Activated CD4-positive, alpha-beta T cell treated with anti-CD3 and anti-CD28 coated beads for 36 hours (primary cell): Measurements from ENCODE around the gene UCP2. TPM values are rescaled to one million over a fixed set of nuclear protein-coding genes. Genes with fewer than 3 reads are reported as not detected.
"Not testable (repeated sequence)": the region's sequence is repeated elsewhere in the genome, so short reads cannot be mapped to it uniquely, and the experiment has no call there.

ENCODE experiments used
- ATAC-seq: fragments of 200-7000 bp; cut with Tn5 transposase; one replicate; pipeline ENCODE4 v1.10.0; 2021; ENCODE audit warnings: mild to moderate bottlenecking, moderate library complexity
- CTCF ChIA-PET: fragments of 350-600 bp; sonication (Branson Sonifier 250); formaldehyde crosslinking; loops from one replicate; lab custom pipeline; 2021; ENCODE audit warnings: antibody characterized with exemption; lab: Charles Lee
- POLR2A ChIA-PET: fragments of 350-600 bp; sonication (Branson Sonifier 250); formaldehyde crosslinking; loops from one replicate; lab custom pipeline; 2021; ENCODE audit warnings: antibody characterized with exemption, inconsistent platforms; lab: Charles Lee
- DNase-seq: peaks from one replicate; pipeline ENCODE4 v3.0.0-alpha.2; 2020
- H3K27ac Mint-ChIP-seq: one replicate; pipeline ENCODE4 v1.8.0; 2021; ENCODE audit warnings: mixed read lengths
- H3K27me3 Mint-ChIP-seq: one replicate; pipeline ENCODE4 v1.8.0; 2021; ENCODE audit warnings: mixed read lengths
- H3K36me3 Mint-ChIP-seq: one replicate; pipeline ENCODE4 v1.8.0; 2021; ENCODE audit warnings: low read depth, mixed read lengths
- H3K4me1 Mint-ChIP-seq: one replicate; pipeline ENCODE4 v1.8.0; 2021; ENCODE audit warnings: mixed read lengths
- H3K4me3 Mint-ChIP-seq: one replicate; pipeline ENCODE4 v1.8.0; 2021; ENCODE audit warnings: mild to moderate bottlenecking, moderate library complexity, mixed read lengths
- H3K9me3 Mint-ChIP-seq: one replicate; pipeline ENCODE4 v1.8.0; 2021; ENCODE audit warnings: low read depth, mixed read lengths
- intact Hi-C, 2 experiments: fragments of 100-400 bp; cut with DNase I in 1 of 2; cut with micrococcal nuclease in 1 of 2; formaldehyde crosslinking; loops; one replicate each; pipeline versions ENCODE4 v1.14.2 to v1.15.1; 2022 to 2024; cut with DNase I, micrococcal nuclease
- total RNA-seq, 2 experiments: library from RNA; stranded (reverse); gene quantifications; one replicate each; pipeline ENCODE4 v1.2.3, GENCODE V29; 2021

The UCP2 gene
- total RNA-seq, 2 experiments from 2014 or later, result 259 to 261 TPM

DNA sequence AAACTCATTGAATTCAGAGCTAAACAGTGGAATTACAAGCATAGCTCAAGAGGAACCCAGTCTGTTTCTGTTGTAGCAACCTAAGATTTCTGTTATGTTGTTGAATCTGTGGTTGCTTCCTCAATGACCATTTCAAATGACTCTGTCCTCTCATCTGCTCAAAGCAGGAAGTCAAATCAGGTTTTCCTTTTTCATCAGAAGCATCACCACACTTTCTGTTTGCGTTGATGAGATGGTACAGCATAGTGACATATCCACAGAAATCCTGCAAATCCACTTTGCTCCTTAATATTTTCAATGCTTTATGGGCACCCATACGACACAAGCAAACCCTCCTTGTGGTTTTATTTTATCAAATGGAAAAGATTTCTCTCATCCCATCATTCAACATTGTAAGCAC, 12.6 kb upstream of the UCP2 start:
- Mint-ChIP-seq H3K27me3 (no peaks in the 10 kb centered on the region), H3K36me3 (no peaks in the 10 kb centered on the region), H3K4me3 (peak overlapping the region; percentile 37), H3K27ac (peak overlapping the region; percentile 92), H3K4me1 (peaks cover 72% of the 10 kb centered on the region), H3K9me3 (no peaks in the 10 kb centered on the region)
- ChIA-PET POLR2A (interaction anchor here (0.6 to 3.9 kb wide), 13 partner anchors 9 to 176 kb away, joined by 3 to 66 read pairs (median 8); partner anchors contain the start of genes C2CD3, PPME1, UCP2 and UCP3), CTCF (interaction anchor here (1.0 to 2.1 kb wide), 11 partner anchors 9 to 189 kb away, joined by 3 to 13 read pairs (median 5); partner anchors contain the start of gene UCP2)
- intact Hi-C loops, result loop anchor here (1.0 kb wide), 5 partner anchors 12 to 498 kb away; partner anchors contain the start of gene LIPT2 (in 1 of the 2)
- peak; percentile 80 for ATAC-seq
- DNase-seq, result no peak

DNA sequence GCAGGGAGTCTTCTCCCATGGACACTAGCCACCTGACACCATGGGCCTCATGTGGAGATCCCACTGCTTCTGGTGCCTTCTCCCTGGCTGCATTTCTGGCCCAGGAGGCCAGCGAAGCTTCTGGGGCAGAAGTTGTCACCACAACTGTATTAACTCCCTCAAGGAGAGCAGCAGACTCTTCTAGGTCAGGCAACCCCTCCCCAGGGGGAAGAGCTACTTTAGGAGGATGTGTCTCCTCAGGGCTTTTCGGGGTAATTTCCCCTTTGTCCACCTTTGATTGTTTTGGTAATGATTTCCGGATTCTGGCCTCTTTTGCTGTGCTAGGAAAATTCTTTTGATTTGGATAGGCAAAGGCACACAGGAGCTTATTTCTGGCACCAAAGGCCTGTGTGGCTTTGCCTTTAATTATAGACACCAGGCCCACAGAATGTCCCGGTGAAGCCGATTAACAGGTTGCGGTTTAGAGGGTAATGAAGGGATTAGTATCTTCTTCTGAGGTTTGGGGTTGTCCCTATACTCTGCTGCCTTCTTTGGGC, 8.9 kb upstream of the UCP2 start:
- Mint-ChIP-seq H3K4me3 (no peak overlapping the region), H3K27ac (no peak overlapping the region), H3K4me1 (peaks cover 45% of the 10 kb centered on the region), H3K27me3 (no peaks in the 10 kb centered on the region), H3K36me3 (no peaks in the 10 kb centered on the region), H3K9me3 (no peaks in the 10 kb centered on the region)
- ATAC-seq (no peak), DNase-seq (no peak)
- CTCF ChIA-PET, result interaction anchor here (0.6 to 0.7 kb wide), 3 partner anchors 9 to 19 kb away, joined by 3 read pairs; no protein-coding TSS in a partner anchor
- intact Hi-C loops, result no loop called here
- POLR2A ChIA-PET, result no interaction called here

- Mint-ChIP-seq H3K27me3 (no peaks in the 10 kb centered on the region), H3K27ac (peak overlapping the region; percentile 42), H3K4me1 (peaks cover 41% of the 10 kb centered on the region), H3K36me3 (no peaks in the 10 kb centered on the region), H3K9me3 (no peaks in the 10 kb centered on the region), H3K4me3 (no peak overlapping the region)
- ATAC-seq, result no peak
- intact Hi-C loops, result no loop called here
- ChIA-PET CTCF (interaction anchor here (0.9 to 1.2 kb wide), 3 partner anchors 14 to 79 kb away, joined by 3 to 5 read pairs (median 4); no protein-coding TSS in a partner anchor), POLR2A (no interaction called here)
- no peak for DNase-seq
These were observed 8.1 kb upstream of the UCP2 start for GRCh38 chr11:73990730-73991129.

- no peak for DNase-seq
- CTCF ChIA-PET, result no interaction called here
- Mint-ChIP-seq H3K27me3 (no peaks in the 10 kb centered on the region), H3K4me1 (peaks cover 40% of the 10 kb centered on the region), H3K9me3 (no peaks in the 10 kb centered on the region), H3K27ac (no peak overlapping the region), H3K36me3 (no peaks in the 10 kb centered on the region), H3K4me3 (no peak overlapping the region)
- POLR2A ChIA-PET, result no interaction called here
- ATAC-seq, result no peak
- intact Hi-C loops, result loop anchor here in 1 of 2 experiments (10.0 kb wide), 1 partner anchor 756 kb away; the partner anchor contains the start of gene RNF169
These were observed 6.5 kb upstream of the UCP2 start for GRCh38 chr11:73989156-73989555.

GRCh38 chr11:73988227-73988626, 5.6 kb upstream of the UCP2 start:
- POLR2A ChIA-PET, result no interaction called here
- Mint-ChIP-seq H3K36me3 (no peaks in the 10 kb centered on the region), H3K27me3 (no peaks in the 10 kb centered on the region), H3K4me3 (no peak overlapping the region), H3K9me3 (no peaks in the 10 kb centered on the region), H3K27ac (no peak overlapping the region), H3K4me1 (peaks cover 48% of the 10 kb centered on the region)
- CTCF ChIA-PET, result no interaction called here
- DNase-seq (no peak), ATAC-seq (no peak)
- intact Hi-C loops, result loop anchor here in 1 of 2 experiments (10.0 kb wide), 1 partner anchor 757 kb away; the partner anchor contains the start of gene RNF169

GRCh38 chr11:73985661-73986060, 3.0 kb upstream of the UCP2 start:
- Mint-ChIP-seq H3K4me1 (peaks cover 36% of the 10 kb centered on the region), H3K36me3 (peaks cover 18% of the 10 kb centered on the region)
- CTCF ChIA-PET, result interaction anchor here (0.7 kb wide), 1 partner anchor 22 kb away, joined by 3 read pairs; no protein-coding TSS in a partner anchor
- not testable (repeated sequence) for ATAC-seq, DNase-seq, H3K27ac Mint-ChIP-seq, H3K9me3 Mint-ChIP-seq, H3K4me3 Mint-ChIP-seq, H3K27me3 Mint-ChIP-seq
- POLR2A ChIA-PET, result interaction anchor here (0.6 to 2.3 kb wide), 2 partner anchors 9 to 376 kb away, joined by 3 to 22 read pairs; no protein-coding TSS in a partner anchor
- intact Hi-C loops, result loop anchor here in 1 of 2 experiments (10.0 kb wide), 1 partner anchor 759 kb away; the partner anchor contains the start of gene RNF169

DNA sequence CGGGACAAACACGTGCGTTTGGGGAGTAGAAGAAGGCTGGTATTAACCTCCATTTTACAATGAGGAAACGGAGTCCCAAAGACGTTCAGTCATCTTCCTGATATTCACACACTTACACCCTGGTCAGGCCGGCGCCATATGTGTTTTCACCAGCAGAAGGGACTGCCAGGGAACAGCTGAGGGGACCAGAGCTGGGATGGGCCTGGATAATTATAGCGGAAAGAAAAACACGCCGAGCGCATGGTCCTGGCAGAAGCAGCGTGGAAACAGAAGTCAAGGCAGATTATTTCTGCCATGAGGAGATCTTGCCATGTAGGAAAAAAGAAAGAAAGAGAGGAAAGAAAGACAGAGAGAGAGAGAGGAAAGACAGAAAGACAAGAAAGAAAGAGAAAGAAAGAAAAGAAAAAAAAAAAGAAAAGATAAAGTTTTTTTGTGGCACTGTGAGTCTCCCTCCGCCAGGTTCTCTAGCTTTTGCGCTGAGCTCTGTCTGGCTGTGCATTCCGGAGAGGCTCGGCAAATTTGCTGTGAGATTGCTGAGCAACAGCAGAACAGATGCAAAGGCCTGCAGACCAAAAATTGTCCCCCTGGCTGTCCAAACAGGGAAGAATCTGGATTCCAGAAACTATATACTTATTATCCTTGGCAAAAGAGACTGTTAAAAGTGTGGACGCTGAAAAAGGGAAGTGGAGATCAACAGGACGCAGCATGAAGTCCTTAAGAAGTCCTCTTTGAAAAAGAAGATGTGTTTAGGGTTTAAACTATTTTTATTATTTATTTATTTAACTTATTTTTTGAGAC, 1.3 kb upstream of the UCP2 start:
- DNase-seq (no peak), ATAC-seq (no peak)
- Mint-ChIP-seq H3K4me1 (peaks cover 52% of the 10 kb centered on the region), H3K27ac (peak overlapping the region; percentile 96), H3K9me3 (no peaks in the 10 kb centered on the region), H3K36me3 (peaks cover 33% of the 10 kb centered on the region), H3K4me3 (peak overlapping the region; percentile 89), H3K27me3 (no peaks in the 10 kb centered on the region)
- intact Hi-C loops, result loop anchor here (1.0 to 10.0 kb wide), 13 partner anchors 11 to 761 kb away; partner anchors contain the start of genes C2CD3 (in 2 of the 2), PPME1 (in 2 of the 2), LIPT2 (in 1 of the 2) and PGM2L1 (in 1 of the 2)
- ChIA-PET CTCF (interaction anchor here (0.6 to 1.2 kb wide), 8 partner anchors 11 to 404 kb away, joined by 3 to 5 read pairs (median 3); partner anchors contain the start of gene UCP3), POLR2A (interaction anchor here (0.6 to 2.3 kb wide), 4 partner anchors 11 to 102 kb away, joined by 3 to 22 read pairs (median 6); no protein-coding TSS in a partner anchor)

- H3K9me3 Mint-ChIP-seq, result no peaks in the 10 kb centered on the region
- intact Hi-C loops, result loop anchor here (1.0 to 10.0 kb wide), 15 partner anchors 12 to 762 kb away; partner anchors contain the start of genes C2CD3 (in 2 of the 2), PPME1 (in 2 of the 2), COA4 (in 1 of the 2) and FAM168A (in 1 of the 2)
- H3K4me3 Mint-ChIP-seq, result peak overlapping the region; percentile 89
- ATAC-seq (peak; percentile 84), DNase-seq (peak; percentile 96)
- no peaks in the 10 kb centered on the region for H3K27me3 Mint-ChIP-seq
- peaks cover 60% of the 10 kb centered on the region for H3K4me1 Mint-ChIP-seq
- H3K36me3 Mint-ChIP-seq, result peaks cover 41% of the 10 kb centered on the region
- H3K27ac Mint-ChIP-seq, result peak overlapping the region; percentile 96
- POLR2A ChIA-PET, result interaction anchor here (0.6 to 4.5 kb wide), 9 partner anchors 12 to 103 kb away, joined by 3 to 66 read pairs (median 8); no protein-coding TSS in a partner anchor
- CTCF ChIA-PET, result interaction anchor here (0.6 to 1.9 kb wide), 6 partner anchors 10 to 598 kb away, joined by 3 to 5 read pairs (median 3); partner anchors contain the start of gene UCP3
These were observed 522 bp upstream of the UCP2 start for GRCh38 chr11:73982990-73983740.

DNA sequence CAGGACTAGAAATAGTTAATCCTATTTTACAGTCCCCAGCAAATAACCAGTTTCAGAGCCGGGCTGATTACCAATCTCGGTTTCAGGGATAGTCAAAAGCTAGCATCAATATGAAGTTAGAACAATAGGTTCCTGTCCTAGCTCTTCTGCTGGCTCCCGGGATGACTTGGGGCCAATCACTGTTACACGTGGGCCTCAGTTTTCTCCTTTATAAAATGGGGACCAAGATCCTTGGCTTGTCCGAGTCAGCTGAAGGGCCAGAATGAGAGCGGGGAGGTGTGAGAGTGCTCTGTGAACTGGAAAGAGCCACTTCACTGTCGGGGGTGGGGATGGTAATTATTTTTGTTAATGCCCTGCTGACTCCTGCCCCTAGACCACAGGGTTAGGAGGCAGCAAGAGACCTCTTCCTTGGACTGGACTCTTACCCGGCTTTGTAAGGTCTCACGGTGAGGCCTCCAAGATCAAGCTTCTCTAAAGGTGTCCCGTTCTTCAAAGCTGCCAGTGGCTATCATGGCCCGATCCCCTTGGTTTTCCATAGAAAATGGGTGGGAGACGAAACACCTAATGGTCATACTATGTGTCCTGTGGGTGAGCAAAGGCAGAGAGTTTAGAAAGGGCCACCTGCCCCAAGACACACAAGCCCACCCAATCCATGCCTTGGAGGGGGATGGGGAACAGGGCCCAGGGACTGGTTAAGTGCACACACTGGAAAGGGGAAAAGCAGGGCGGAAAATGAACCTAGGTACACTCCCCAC, 1.4 kb downstream of the UCP2 start:
- intact Hi-C loops, result loop anchor here (5.0 to 10.0 kb wide), 3 partner anchors 191 to 764 kb away; partner anchors contain the start of genes C2CD3 (in 1 of the 2), PGM2L1 (in 1 of the 2), PPME1 (in 1 of the 2) and RNF169 (in 1 of the 2)
- H3K4me3 Mint-ChIP-seq, result peak overlapping the region; percentile 89
- peaks cover 78% of the 10 kb centered on the region for H3K4me1 Mint-ChIP-seq
- DNase-seq, result no peak
- ATAC-seq, result no peak
- H3K9me3 Mint-ChIP-seq, result no peaks in the 10 kb centered on the region
- peaks cover 60% of the 10 kb centered on the region for H3K36me3 Mint-ChIP-seq
- peak overlapping the region; percentile 95 for H3K27ac Mint-ChIP-seq
- POLR2A ChIA-PET, result interaction anchor here (0.5 to 4.5 kb wide), 15 partner anchors 9 to 190 kb away, joined by 3 to 66 read pairs (median 3); partner anchors contain the start of genes C2CD3 and PPME1
- H3K27me3 Mint-ChIP-seq, result no peaks in the 10 kb centered on the region
- CTCF ChIA-PET, result interaction anchor here (0.6 to 2.1 kb wide), 8 partner anchors 11 to 804 kb away, joined by 3 to 13 read pairs (median 5); partner anchors contain the start of genes C2CD3 and PPME1
